LNCAP (cell line): ENCODE data around the gene TRAFD1.

Source experiments
- TF ChIP-seq, protein P1 (sequence below): fragments of 450-650 bp; IDR thresholded peaks from 2 replicates; pipeline ENCODE4 v1.5.1; 2017; ENCODE audit warnings: mild to moderate bottlenecking

Gene TRAFD1

GRCh38 chr12:112170971-112171596, 45.7 kb downstream of the TRAFD1 start:
- TF ChIP-seq, protein P1, sequence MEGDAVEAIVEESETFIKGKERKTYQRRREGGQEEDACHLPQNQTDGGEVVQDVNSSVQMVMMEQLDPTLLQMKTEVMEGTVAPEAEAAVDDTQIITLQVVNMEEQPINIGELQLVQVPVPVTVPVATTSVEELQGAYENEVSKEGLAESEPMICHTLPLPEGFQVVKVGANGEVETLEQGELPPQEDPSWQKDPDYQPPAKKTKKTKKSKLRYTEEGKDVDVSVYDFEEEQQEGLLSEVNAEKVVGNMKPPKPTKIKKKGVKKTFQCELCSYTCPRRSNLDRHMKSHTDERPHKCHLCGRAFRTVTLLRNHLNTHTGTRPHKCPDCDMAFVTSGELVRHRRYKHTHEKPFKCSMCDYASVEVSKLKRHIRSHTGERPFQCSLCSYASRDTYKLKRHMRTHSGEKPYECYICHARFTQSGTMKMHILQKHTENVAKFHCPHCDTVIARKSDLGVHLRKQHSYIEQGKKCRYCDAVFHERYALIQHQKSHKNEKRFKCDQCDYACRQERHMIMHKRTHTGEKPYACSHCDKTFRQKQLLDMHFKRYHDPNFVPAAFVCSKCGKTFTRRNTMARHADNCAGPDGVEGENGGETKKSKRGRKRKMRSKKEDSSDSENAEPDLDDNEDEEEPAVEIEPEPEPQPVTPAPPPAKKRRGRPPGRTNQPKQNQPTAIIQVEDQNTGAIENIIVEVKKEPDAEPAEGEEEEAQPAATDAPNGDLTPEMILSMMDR = no peak

- TF ChIP-seq, protein P1 = no peak
These were observed 47.4 kb downstream of the TRAFD1 start for GRCh38 chr12:112172556-112173324.

DNA sequence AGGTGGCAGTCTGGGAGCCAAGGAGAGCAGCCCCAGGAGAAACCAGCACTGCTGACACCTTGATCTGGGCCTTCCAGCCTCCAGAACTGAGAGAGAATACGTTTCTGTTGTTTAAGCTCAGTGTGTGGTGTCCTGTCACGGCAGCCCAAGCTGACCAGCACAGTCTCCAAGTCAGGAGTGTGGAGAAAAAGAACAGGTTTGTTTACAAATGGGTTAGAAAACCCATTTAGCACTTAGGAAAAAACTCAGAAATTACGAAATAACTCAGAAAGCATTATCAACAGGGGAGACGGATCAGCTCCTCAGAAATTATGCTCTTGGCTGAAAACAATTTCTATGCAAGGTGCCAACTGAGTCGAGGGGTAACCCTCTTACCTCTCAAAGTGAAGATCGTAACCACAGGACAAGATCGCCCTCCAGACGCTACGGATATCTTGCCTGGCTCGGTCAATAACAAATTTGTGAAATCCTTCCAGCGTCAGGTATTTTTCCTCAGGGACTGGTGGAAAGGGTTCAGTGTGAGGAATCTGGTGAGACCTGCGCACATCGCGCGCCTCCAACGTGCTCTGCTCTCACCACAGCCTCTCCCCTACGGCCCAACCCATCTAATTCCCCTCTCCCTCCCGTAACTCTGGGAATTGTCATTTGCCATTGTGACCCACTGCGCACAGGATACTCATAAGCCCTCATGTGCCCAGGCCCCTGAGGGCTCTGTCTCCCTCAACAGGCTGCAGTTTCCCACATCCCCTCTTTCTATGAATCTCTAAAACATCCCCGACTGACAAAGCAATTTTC, 50.2 kb downstream of the TRAFD1 start:
- TF ChIP-seq, protein P1 = no peak

- TF ChIP-seq, protein P1 = no peak
These were observed 51.1 kb downstream of the TRAFD1 start for GRCh38 chr12:112176321-112177010.

DNA sequence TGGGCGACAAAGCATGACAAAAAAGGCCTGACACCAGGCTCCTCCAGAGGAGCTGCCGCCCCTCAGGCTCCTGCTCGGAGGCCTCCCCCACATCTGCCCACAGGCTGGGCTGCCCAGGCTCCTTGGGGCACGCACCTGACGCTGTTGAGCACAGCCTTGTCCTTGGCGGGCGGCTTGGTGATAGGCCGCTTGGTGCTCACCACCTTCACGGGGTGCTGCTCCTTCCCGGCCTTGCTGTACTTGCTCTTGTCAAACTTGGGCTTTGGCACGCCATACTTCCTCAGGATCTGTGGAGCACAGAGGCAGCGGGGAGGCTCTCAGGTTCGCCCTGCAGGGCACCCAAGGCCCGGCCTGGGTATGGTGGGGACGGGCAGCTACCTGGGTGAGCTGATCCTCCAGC, 53.4 kb downstream of the TRAFD1 start:
- TF ChIP-seq, protein P1 = no peak

- TF ChIP-seq, protein P1 = no peak
These were observed 54.0 kb downstream of the TRAFD1 start for GRCh38 chr12:112179341-112179740.

DNA sequence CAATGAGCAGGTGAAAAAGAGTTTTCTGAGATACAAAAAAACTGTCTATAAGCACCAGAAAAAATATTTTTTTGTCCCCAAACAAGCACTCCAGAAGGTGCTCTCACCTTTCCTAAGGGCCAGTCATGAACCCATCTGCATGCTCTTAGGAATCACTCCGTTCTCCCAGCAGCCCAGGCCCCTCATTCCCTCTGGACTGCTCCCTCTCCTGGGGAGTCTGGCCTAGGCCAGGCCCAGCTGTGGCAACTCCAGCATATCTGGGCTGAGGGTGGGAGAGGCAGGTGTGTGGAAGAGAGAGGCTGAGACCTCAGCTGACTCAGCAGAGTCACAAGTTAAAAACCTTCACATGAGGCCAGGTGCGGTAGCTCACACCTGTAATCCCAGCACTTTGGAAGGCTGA, 54.6 kb downstream of the TRAFD1 start:
- TF ChIP-seq, protein P1 = no peak
